ENCODE results near the gene HUS1. TPM values are rescaled to one million over a fixed set of nuclear protein-coding genes. Genes with fewer than 3 reads are reported as not detected.

Gene HUS1
- total and polyA plus RNA-seq, 2 of the 8 experiments (the other 6 are each of a cell fraction or from before 2014, with no cell fraction given), result 15.0 to 33.0 TPM

GRCh38 chr7:47932016-47932415, 47.4 kb downstream of the HUS1 start (continued):
- TF ChIP-seq TAF1 (IDR thresholded peaks at IDR 0.05; ENCODE audit: low read depth, low read length) (no peak), KDM4A (IDR thresholded peaks at IDR 0.05; ENCODE audit: low read depth, low read length, severe bottlenecking) (no peak), CTBP2 (IDR thresholded peaks at IDR 0.05; ENCODE audit: borderline replicate concordance, insufficient read depth, insufficient read length, low read length) (no peak)
- TF ChIP-seq, protein P1, sequence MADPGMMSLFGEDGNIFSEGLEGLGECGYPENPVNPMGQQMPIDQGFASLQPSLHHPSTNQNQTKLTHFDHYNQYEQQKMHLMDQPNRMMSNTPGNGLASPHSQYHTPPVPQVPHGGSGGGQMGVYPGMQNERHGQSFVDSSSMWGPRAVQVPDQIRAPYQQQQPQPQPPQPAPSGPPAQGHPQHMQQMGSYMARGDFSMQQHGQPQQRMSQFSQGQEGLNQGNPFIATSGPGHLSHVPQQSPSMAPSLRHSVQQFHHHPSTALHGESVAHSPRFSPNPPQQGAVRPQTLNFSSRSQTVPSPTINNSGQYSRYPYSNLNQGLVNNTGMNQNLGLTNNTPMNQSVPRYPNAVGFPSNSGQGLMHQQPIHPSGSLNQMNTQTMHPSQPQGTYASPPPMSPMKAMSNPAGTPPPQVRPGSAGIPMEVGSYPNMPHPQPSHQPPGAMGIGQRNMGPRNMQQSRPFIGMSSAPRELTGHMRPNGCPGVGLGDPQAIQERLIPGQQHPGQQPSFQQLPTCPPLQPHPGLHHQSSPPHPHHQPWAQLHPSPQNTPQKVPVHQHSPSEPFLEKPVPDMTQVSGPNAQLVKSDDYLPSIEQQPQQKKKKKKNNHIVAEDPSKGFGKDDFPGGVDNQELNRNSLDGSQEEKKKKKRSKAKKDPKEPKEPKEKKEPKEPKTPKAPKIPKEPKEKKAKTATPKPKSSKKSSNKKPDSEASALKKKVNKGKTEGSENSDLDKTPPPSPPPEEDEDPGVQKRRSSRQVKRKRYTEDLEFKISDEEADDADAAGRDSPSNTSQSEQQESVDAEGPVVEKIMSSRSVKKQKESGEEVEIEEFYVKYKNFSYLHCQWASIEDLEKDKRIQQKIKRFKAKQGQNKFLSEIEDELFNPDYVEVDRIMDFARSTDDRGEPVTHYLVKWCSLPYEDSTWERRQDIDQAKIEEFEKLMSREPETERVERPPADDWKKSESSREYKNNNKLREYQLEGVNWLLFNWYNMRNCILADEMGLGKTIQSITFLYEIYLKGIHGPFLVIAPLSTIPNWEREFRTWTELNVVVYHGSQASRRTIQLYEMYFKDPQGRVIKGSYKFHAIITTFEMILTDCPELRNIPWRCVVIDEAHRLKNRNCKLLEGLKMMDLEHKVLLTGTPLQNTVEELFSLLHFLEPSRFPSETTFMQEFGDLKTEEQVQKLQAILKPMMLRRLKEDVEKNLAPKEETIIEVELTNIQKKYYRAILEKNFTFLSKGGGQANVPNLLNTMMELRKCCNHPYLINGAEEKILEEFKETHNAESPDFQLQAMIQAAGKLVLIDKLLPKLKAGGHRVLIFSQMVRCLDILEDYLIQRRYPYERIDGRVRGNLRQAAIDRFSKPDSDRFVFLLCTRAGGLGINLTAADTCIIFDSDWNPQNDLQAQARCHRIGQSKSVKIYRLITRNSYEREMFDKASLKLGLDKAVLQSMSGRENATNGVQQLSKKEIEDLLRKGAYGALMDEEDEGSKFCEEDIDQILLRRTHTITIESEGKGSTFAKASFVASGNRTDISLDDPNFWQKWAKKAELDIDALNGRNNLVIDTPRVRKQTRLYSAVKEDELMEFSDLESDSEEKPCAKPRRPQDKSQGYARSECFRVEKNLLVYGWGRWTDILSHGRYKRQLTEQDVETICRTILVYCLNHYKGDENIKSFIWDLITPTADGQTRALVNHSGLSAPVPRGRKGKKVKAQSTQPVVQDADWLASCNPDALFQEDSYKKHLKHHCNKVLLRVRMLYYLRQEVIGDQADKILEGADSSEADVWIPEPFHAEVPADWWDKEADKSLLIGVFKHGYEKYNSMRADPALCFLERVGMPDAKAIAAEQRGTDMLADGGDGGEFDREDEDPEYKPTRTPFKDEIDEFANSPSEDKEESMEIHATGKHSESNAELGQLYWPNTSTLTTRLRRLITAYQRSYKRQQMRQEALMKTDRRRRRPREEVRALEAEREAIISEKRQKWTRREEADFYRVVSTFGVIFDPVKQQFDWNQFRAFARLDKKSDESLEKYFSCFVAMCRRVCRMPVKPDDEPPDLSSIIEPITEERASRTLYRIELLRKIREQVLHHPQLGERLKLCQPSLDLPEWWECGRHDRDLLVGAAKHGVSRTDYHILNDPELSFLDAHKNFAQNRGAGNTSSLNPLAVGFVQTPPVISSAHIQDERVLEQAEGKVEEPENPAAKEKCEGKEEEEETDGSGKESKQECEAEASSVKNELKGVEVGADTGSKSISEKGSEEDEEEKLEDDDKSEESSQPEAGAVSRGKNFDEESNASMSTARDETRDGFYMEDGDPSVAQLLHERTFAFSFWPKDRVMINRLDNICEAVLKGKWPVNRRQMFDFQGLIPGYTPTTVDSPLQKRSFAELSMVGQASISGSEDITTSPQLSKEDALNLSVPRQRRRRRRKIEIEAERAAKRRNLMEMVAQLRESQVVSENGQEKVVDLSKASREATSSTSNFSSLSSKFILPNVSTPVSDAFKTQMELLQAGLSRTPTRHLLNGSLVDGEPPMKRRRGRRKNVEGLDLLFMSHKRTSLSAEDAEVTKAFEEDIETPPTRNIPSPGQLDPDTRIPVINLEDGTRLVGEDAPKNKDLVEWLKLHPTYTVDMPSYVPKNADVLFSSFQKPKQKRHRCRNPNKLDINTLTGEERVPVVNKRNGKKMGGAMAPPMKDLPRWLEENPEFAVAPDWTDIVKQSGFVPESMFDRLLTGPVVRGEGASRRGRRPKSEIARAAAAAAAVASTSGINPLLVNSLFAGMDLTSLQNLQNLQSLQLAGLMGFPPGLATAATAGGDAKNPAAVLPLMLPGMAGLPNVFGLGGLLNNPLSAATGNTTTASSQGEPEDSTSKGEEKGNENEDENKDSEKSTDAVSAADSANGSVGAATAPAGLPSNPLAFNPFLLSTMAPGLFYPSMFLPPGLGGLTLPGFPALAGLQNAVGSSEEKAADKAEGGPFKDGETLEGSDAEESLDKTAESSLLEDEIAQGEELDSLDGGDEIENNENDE (IDR thresholded peaks at IDR 0.05; ENCODE audit: insufficient replicate concordance, low read length), result no peak
